HG02885 (cell line): Measurements from ENCODE around the gene FLRT2.

ENCODE experiments used
- ATAC-seq: cut with Tn5 transposase; IDR thresholded peaks from one replicate; pipeline ENCODE4 v1.9.1; 2021; ENCODE audit warnings: mild to moderate bottlenecking; ENCODE audit not compliant: unreplicated experiment, poor library complexity

Gene FLRT2

GRCh38 chr14:85558505-85558904 lies 28.6 kb downstream of the FLRT2 start:
- ATAC-seq, result no peak

GRCh38 chr14:85562630-85563029 lies 32.7 kb downstream of the FLRT2 start:
- ATAC-seq, result no peak

- no peak for ATAC-seq
Observed at GRCh38 chr14:85564841-85565527, 35.0 kb downstream of the FLRT2 start.

GRCh38 chr14:85565862-85566296 lies 35.9 kb downstream of the FLRT2 start:
- no peak for ATAC-seq

- no peak for ATAC-seq
Observed at GRCh38 chr14:85566603-85567002, 36.7 kb downstream of the FLRT2 start.

GRCh38 chr14:85572011-85572410 lies 42.1 kb downstream of the FLRT2 start:
- no peak for ATAC-seq

- no peak for ATAC-seq
Observed at GRCh38 chr14:85572845-85573244, 42.9 kb downstream of the FLRT2 start.

- no peak for ATAC-seq
Observed at GRCh38 chr14:85573406-85573805, 43.5 kb downstream of the FLRT2 start.

GRCh38 chr14:85574853-85575616 lies 45.1 kb downstream of the FLRT2 start:
- no peak for ATAC-seq

GRCh38 chr14:85575617-85575898 lies 45.6 kb downstream of the FLRT2 start:
- ATAC-seq, result no peak

GRCh38 chr14:85576218-85576617 lies 46.3 kb downstream of the FLRT2 start:
- ATAC-seq, result no peak

GRCh38 chr14:85576848-85577542 lies 47.1 kb downstream of the FLRT2 start:
- no peak for ATAC-seq

GRCh38 chr14:85577543-85578114 lies 47.7 kb downstream of the FLRT2 start:
- ATAC-seq, result no peak

GRCh38 chr14:85578357-85578756 lies 48.4 kb downstream of the FLRT2 start:
- ATAC-seq, result no peak

GRCh38 chr14:85578930-85579329 lies 49.0 kb downstream of the FLRT2 start:
- no peak for ATAC-seq

- no peak for ATAC-seq
Observed at GRCh38 chr14:85579942-85580341, 50.0 kb downstream of the FLRT2 start.

- no peak for ATAC-seq
Observed at GRCh38 chr14:85580536-85581140, 50.7 kb downstream of the FLRT2 start.

- ATAC-seq, result no peak
Observed at GRCh38 chr14:85581691-85582090, 51.7 kb downstream of the FLRT2 start.

GRCh38 chr14:85583380-85583779 lies 53.4 kb downstream of the FLRT2 start:
- no peak for ATAC-seq

- ATAC-seq, result no peak
Observed at GRCh38 chr14:85584481-85584880, 54.5 kb downstream of the FLRT2 start.
